ENCODE results near the gene ALOX15B. TPM values are rescaled to one million over a fixed set of nuclear protein-coding genes. Genes with fewer than 3 reads are reported as not detected.

Gene ALOX15B
- polyA plus RNA-seq, 3 donors = 1.7 to 2.8 (median 2.0) TPM

GRCh38 chr17:8062435-8062806 lies 23.6 kb downstream of the ALOX15B start:
- no peak for TF ChIP-seq CTCF (IDR thresholded peaks at IDR 0.05)
- H3K27ac Mint-ChIP-seq = no peak overlapping the region
- no peaks in the 10 kb centered on the region for H3K36me3 Mint-ChIP-seq
- no peaks in the 10 kb centered on the region for H4K20me1 ChIP-seq (ENCODE audit: insufficient read depth, low read length)
- H3K27me3 ChIP-seq (ENCODE audit: control insufficient read depth in 2 of 2, insufficient read depth in 2 of 2, low read length in 2 of 2) = peaks cover 9 to 22% of the 10 kb centered on the region in 2 donors
- H3K4me2 ChIP-seq (replicated peaks; ENCODE audit: extremely low read depth, low read length, poor library complexity, severe bottlenecking) = no peak overlapping the region
- no peaks in the 10 kb centered on the region for H3K36me3 ChIP-seq (replicated peaks in 1 of 2; ENCODE audit: control insufficient read depth in 1 of 2, insufficient read depth in 2 of 2, low read length in 2 of 2)
- intact Hi-C loops (cut with micrococcal nuclease) = loop anchor here in 1 of 2 donors (5.0 kb wide), 1 partner anchor 50 kb away; no protein-coding TSS in a partner anchor
- peaks cover 25 to 28% of the 10 kb centered on the region in 2 donors for H3K4me1 ChIP-seq (ENCODE audit: control insufficient read depth in 1 of 2, insufficient read depth in 2 of 2, low read length in 2 of 2)
- H3K27ac ChIP-seq (ENCODE audit: low read depth in 1 of 2, low read length in 2 of 2) = no peak overlapping the region
- peaks cover 32% of the 10 kb centered on the region for H3K4me1 Mint-ChIP-seq
- no peaks in the 10 kb centered on the region for H3K79me2 ChIP-seq (ENCODE audit: insufficient read depth, low read length)
- peaks cover 0 to 6% (median 0%) of the 10 kb centered on the region in 7 donors for H3K9me3 Mint-ChIP-seq
- peak overlapping the region in 1 of 2 donors; percentile 48 for H3K4me3 Mint-ChIP-seq
- H3K9me3 ChIP-seq (replicated peaks in 1 of 2; ENCODE audit: control insufficient read depth in 1 of 2, insufficient read depth in 1 of 2, low read length in 2 of 2) = no peaks in the 10 kb centered on the region
- H3K27me3 Mint-ChIP-seq (ENCODE audit: low read depth in 3 of 3) = peaks cover 22 to 44% (median 28%) of the 10 kb centered on the region in 3 donors
- H3K9ac ChIP-seq (ENCODE audit: insufficient read depth, low read length, poor library complexity, severe bottlenecking) = no peak overlapping the region
- no peak for DNase-seq
- no peak overlapping the region for H2AFZ ChIP-seq (ENCODE audit: insufficient read depth, low read depth, low read length, poor library complexity, severe bottlenecking)
- no peak overlapping the region for H3K4me3 ChIP-seq (replicated peaks in 1 of 3; ENCODE audit: low read depth in 2 of 3, low read length in 3 of 3)
- WGBS (ENCODE audit: insufficient coverage) = 92% methylated on average over 4 of the region's 8 CpGs

GRCh38 chr17:8062807-8063483 lies 24.1 kb downstream of the ALOX15B start:
- no peak overlapping the region for H2AFZ ChIP-seq (ENCODE audit: insufficient read depth, low read depth, low read length, poor library complexity, severe bottlenecking)
- H3K9me3 ChIP-seq (replicated peaks in 1 of 2; ENCODE audit: control insufficient read depth in 1 of 2, insufficient read depth in 1 of 2, low read length in 2 of 2) = no peaks in the 10 kb centered on the region
- no peak overlapping the region for H3K27ac ChIP-seq (ENCODE audit: low read depth in 1 of 2, low read length in 2 of 2)
- Mint-ChIP-seq H3K9me3 (peaks cover 0 to 6% (median 0%) of the 10 kb centered on the region in 7 donors), H3K4me1 (peaks cover 35% of the 10 kb centered on the region), H3K4me3 (peak overlapping the region; percentile 34 to 48), H3K27ac (peak overlapping the region in 1 of 7 donors; percentile 11), H3K36me3 (no peaks in the 10 kb centered on the region), H3K27me3 (ENCODE audit: low read depth in 3 of 3) (peaks cover 22 to 44% (median 31%) of the 10 kb centered on the region in 3 donors)
- no peaks in the 10 kb centered on the region for H4K20me1 ChIP-seq (ENCODE audit: insufficient read depth, low read length)
- no peak for DNase-seq
- intact Hi-C loops (cut with micrococcal nuclease) = loop anchor here in 1 of 2 donors (5.0 kb wide), 1 partner anchor 49 kb away; no protein-coding TSS in a partner anchor
- peaks cover 25 to 28% of the 10 kb centered on the region in 2 donors for H3K4me1 ChIP-seq (ENCODE audit: control insufficient read depth in 1 of 2, insufficient read depth in 2 of 2, low read length in 2 of 2)
- no peak for TF ChIP-seq CTCF (IDR thresholded peaks at IDR 0.05)
- H3K36me3 ChIP-seq (replicated peaks in 1 of 2; ENCODE audit: control insufficient read depth in 1 of 2, insufficient read depth in 2 of 2, low read length in 2 of 2) = no peaks in the 10 kb centered on the region
- H3K4me2 ChIP-seq (replicated peaks; ENCODE audit: extremely low read depth, low read length, poor library complexity, severe bottlenecking) = no peak overlapping the region
- H3K4me3 ChIP-seq (replicated peaks in 1 of 3; ENCODE audit: low read depth in 2 of 3, low read length in 3 of 3) = no peak overlapping the region
- H3K9ac ChIP-seq (ENCODE audit: insufficient read depth, low read length, poor library complexity, severe bottlenecking) = no peak overlapping the region
- WGBS (ENCODE audit: insufficient coverage) = 43% methylated on average over 5 of the region's 15 CpGs
- H3K27me3 ChIP-seq (ENCODE audit: control insufficient read depth in 2 of 2, insufficient read depth in 2 of 2, low read length in 2 of 2) = peaks cover 9 to 22% of the 10 kb centered on the region in 2 donors
- no peaks in the 10 kb centered on the region for H3K79me2 ChIP-seq (ENCODE audit: insufficient read depth, low read length)
